HG02763 (cell line): Measurements from ENCODE around the gene SRGAP2B.
"Not testable (repeated sequence)": the region's sequence is repeated elsewhere in the genome, so short reads cannot be mapped to it uniquely, and the experiment has no call there.

Experiments
- ATAC-seq: cut with Tn5 transposase; IDR thresholded peaks from one replicate; pipeline ENCODE4 v1.9.1; 2021; ENCODE audit warnings: mild to moderate bottlenecking, moderate library complexity; ENCODE audit not compliant: unreplicated experiment

Gene SRGAP2B

DNA sequence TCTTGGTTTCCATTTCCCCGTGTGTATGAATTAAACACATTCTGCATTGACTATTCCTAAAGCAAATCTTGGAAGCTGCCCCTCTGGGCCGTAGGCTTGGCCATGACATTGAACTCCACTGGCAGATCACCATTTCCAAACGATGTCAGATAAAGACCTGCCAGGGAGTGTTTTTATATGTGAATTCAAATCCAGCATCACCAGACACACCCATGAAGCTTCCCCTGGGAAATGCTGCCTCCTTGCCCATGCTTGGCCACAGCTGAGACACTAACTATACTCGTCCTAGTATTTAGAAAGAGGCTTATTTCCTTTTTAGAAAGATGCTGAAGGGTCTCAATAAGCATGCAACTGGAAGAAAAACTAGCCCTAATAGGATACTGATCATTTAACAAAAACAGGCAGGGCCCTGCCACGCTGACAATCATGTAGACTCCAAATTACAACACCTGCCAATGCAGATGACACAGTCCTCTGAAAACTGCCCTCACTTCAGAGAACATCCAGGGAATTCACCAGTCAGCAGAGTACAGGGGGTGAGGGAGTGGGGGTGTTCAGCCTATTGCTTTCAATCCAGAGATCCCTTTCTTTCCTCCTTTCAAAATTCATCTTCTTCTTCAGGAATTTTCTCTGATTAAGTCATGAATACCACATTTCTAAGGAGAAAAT, 94.9 kb downstream of the SRGAP2B start:
- not testable (repeated sequence) for ATAC-seq

DNA sequence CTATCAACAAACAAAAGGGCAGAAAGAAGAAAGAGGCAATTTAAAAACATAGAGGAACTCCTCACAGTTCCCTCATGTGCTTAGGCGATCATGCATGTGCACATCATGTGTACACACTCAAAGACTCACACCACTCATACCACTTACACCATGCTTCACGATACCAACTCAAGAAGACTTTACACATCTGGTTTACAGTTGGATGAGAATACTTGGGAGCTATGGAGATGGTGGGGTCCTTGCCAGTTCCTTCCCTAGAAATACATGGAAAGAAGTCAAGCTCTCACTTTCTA, 96.2 kb downstream of the SRGAP2B start:
- ATAC-seq: not testable (repeated sequence)

DNA sequence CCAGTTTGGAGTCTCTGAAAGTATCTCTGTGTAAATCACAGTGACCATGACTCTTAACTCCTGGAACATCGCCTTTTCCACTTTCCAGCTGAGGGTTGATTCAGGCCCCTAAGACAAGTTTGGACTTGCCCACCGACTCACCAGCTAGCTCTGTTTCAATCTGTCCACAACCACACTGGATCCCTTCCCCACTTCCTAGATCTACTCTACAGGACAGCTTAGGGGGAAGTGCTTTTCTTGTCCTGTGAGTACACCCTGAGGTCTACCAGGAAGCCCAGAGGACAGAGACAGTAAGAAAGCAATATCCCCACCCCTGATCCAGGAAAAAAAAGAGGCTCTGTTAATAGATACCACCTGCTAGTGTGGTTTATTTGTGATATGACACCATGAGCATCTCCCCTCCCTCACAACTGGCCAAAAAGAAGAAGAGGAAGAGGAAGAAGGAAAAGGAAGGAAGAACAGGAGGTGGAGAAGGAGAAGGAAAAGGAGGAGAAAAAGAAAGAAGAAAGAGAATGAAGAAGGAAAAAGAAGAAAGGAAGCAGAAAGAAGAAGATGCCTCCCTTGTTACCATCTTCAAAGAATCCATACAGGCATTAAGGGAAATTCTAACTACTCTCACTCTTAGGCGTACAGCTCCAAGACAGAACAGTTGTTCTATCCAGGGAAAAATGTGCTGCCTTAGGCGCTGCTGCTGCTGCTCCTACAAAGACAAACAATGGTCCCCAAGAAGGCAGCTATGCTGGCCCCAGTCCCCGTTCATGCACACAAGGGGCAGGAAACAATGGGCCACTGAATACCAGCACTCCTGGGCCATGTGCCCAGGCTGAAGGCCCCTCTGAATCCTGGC, 96.8 kb downstream of the SRGAP2B start:
- not testable (repeated sequence) for ATAC-seq

DNA sequence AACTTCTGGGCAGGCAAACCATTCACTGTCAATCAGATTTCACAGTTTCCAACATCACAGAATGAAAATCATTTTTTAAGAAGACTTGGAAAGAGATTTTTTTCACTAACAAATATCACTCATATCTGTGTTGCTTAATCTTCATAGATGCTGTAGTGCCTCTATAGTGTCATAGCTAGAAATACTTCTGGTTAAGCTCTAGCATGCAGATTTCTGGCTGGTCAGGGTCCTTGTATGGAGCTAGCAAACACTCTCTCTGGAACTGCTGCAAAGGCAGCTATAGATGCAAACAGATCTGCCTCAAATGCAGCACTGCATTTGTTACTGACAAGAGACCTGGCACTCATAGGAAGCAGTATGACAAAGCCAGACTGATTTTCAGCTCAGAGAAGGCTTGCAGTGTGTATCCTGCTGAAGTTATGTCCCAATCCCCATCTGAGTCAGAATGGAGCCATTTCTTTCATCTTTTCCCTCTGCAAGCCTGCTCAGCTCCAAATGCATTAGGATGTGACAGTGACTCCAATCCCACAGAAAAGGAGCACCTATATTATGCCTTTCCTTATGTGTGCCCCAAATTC, 99.2 kb downstream of the SRGAP2B start:
- ATAC-seq: not testable (repeated sequence)

DNA sequence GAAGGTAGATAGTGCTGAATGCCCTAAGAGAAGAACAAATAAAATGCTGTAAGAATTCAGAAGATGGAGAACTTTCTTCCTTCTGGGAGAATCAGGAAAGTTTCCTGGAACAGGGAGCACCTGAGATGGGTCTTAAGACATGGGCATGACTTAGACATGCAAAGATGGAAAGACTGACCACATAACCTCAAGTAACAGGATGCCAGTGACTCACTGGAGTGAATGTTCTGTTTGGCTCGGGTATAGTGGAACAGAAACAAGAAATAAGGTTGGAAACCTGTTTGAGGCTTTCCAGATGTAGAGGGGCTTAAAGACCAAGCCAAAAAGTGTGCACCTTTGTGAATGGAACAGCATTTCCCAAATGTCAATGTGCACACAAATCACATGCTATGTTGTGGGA, 102.2 kb downstream of the SRGAP2B start:
- not testable (repeated sequence) for ATAC-seq

DNA sequence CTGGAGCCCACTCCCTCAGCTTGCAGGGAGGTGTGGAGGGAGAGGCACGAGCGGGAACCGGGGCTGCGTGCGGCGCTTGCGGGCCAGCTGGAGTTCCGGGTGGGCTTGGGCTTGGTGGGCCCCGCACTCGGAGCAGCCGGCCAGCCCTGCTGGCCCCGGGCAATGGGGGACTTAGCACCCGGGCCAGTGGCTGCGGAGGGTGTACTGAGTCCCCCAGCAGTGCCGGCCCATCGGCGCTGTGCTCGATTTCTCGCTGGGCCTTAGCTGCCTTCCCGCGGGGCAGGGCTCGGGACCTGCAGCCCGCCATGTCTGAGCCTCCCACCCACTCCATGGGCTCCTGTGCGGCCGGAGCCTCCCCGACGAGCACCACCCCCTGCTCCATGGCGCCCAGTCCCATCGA, 104.5 kb downstream of the SRGAP2B start:
- ATAC-seq: not testable (repeated sequence)

DNA sequence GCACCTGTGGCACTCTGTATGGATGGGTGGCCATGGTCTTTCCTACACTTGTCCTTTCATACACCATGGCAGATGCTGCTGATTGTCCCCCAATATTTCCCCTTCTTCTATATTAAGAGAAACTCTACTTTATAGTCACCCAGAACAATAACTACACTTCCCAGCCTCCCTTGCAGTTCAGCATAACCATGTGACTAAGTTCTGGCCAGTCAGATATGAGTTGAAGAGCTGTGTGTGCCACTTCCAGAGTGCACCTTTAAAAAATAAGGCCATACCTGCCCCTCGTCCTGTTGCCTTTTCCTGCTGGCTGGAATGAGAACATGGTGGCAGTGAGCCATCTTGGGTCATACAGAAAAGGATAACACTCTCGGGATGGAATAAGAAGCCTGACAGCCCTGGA, 108.0 kb downstream of the SRGAP2B start:
- not testable (repeated sequence) for ATAC-seq

DNA sequence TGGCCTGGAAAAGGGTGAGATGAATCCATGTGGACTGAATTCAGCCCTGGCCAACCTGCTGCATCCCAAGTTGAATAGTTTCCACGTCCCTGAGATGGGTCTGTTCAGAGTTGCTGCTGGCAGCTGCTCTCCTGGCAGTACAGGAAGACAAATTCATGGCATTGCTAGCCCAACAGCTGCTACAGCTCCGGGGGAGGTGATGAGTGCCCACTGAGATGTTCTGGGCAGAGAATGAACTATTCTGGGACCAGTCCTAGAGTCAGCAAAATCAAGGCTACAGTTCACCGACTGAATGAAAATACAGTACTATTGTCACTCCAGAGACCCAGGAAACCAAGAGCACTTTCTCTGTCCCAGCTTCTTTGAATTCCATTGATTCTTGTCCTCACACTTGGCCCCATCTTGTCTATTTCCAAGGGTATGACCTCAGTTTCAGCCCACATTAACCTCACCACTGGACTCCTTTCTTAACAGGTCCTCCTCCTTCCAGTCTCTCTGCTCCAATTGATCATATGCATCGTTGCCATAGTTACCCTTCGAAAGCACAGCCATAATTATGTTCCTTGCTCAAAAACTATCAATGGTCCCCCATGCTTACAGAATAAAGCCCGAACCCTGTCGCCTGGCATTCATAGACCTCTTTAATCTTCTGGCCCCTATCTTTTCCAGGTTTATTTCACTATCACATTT, 108.8 kb downstream of the SRGAP2B start:
- not testable (repeated sequence) for ATAC-seq

DNA sequence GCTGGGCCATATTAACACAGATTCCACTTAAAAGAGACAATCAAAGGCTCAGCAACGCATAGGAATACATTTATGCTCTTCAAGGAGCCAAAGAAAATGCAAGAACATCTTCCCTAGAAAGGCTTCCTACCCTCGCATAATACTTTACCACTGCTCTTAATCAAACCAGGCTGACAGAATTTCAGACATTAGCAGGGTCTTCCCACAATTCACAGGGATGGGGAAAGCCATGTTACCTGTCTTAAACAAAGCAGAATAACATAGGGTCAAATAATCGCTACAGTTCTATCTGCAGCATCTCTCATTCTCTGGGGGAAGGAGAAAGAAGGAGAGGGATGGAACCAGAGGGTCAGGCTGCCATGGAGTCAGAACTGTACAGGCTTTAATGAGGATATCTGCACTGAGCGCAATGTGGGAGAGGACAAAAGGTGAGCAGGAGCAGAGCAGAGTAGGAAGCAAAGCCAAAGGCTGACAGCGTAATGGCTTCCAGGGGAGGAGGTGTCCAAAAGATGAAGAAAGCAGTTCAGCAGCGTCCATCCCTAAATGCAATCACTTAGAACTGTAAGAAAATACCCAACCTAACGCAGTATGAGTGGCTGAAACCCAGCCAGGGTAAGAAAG, 109.5 kb downstream of the SRGAP2B start:
- ATAC-seq: not testable (repeated sequence)

DNA sequence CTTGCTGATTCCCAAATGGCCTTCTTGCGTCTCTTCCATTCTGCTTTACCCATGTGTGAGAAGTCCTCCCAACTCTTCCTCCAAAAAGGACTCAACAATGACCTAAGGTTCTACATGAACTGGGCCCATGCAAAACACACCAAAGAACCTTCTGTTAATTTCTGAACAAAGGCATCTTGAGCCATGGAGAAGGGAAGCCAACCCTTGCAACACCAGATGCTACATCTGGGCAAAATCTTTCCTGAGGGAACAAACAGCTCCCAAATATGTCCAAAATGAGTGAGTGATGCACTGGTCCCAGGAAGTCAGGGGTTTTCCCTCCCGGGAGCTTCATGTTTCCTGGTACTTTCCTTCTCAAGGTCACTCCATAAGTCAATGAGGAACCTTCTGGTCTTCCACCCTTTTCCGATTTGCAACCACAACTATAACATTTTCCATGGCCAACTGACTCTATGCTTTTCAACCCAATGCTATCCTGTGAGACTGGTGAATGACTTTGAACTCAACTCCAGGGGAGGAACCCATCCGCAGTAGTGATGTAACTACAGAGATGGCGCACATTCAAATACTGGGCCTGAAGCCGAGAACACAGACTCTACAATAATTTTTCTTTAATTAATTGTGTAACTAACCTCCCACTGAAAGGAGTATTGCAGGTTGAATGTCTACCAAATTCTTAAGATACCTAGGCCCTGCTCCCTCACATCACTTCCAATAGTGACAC, 112.2 kb downstream of the SRGAP2B start:
- not testable (repeated sequence) for ATAC-seq

DNA sequence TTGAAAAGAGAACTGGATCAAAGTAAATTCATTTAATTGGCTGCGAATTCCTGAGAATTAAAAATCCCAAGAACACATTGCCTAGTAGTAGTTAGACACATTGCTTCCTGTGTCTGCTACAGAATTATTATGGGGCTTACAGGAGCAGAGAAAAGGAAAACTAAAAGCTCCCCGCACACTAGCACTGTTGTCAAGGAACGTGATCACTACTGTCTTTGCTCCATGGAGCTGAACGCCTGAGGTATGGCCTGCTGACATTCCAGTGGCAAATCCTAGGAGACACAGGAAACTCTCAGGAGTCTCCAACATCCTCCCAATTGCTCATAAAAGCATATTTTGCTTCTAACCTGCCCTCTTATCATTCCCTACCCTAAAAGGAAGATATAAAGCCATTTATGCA, 114.0 kb downstream of the SRGAP2B start:
- ATAC-seq: not testable (repeated sequence)

DNA sequence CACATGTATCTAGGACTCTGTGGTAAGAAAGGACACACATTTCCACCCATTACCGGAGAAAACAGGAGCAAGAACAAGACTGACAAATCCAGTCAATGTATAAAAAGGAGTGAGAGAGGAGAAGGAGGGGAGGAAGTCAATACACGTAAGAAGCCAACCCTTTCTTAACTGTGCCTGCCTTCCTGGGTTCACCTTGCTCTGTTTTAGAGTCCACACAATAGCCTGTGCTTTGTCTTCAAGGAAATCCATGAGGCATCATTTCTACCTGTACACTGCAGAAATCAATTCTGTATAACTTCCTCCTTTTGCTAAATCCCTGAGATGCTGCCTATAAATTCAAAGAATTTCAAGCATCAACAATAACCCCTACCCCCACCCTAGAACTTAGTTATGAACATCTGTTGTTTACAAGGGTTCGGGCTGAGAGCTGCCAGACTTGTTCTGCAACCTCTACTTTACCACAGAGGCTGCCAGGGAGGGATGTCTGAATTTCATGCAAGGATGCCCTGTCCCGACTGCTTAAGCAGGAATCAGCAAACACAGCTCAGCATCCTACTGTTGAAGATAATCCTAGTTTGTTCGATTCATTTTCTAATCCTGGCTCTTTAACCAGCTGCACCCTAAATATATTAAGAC, 115.0 kb downstream of the SRGAP2B start:
- ATAC-seq: not testable (repeated sequence)

DNA sequence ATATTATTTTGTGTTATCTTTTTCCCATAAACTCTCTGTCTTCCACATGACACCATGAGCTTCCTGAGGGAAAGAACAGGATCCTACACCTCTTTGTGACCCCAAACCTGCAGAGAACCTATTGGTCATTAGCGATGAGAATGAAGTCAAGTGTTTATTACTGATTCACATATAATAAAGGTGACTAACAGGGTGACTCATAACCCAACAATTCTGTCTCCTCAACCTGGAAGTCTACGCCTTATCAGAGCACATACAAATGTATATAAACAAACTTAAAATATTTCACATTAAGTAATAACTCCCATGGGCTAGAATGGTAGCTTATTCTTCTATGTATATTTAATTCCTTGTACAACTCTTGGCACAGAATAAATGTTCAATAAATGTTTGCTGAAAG, 117.3 kb downstream of the SRGAP2B start:
- not testable (repeated sequence) for ATAC-seq

DNA sequence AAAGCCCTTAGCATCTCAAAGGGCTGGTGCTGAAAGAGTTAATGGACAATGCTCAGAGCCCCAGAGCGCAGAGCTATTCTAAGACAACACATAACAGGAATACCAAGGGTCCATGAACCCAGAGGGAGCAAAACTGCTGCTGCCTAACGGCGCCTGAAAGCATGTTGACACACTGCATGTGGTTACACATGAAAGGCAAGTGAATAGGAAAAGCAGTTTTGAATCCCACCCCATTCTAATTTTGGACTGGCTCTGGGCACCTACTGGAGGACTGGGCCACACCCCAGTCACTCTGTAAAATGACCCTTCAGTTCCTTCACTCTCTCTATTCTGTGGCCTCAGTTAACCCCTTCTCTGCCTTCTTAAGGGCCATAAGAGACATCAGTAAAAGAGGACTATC, 123.2 kb downstream of the SRGAP2B start:
- ATAC-seq: not testable (repeated sequence)

DNA sequence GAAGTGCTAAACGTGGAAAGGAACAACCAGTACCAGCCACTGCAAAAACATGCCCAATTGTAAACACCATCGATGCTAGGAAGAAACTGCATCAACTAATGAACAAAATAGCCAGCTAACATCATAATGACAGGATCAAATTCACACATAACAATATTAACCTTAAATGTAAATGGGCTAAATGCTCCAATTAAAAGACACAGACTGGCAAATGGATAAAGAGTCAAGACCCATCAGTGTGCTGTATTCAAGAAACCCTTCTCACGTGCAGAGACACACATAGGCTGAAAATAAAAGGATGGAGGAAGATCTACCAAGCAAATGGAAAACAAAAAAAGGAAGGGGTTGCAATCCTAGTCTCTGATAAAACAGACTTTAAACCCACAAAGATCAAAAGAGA, 128.6 kb downstream of the SRGAP2B start:
- not testable (repeated sequence) for ATAC-seq

DNA sequence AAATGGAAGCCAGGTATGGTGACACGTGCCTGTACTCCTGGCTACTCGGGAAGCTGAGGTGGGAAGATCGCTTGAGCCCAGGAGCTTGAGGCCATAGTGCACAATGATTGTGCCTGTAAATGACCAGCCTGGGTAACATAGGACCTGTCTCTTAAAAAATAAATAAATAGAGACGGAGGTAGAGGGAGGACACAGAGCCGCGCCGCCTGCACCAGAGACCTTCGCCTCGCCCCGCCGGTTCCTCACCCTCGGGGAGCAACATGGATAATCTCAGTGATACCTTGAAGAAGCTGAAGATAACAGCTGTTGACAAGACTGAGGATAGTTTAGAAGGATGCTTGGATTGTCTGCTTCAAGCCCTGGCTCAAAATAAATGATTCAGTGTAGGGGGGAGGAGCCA, 130.4 kb downstream of the SRGAP2B start:
- not testable (repeated sequence) for ATAC-seq

DNA sequence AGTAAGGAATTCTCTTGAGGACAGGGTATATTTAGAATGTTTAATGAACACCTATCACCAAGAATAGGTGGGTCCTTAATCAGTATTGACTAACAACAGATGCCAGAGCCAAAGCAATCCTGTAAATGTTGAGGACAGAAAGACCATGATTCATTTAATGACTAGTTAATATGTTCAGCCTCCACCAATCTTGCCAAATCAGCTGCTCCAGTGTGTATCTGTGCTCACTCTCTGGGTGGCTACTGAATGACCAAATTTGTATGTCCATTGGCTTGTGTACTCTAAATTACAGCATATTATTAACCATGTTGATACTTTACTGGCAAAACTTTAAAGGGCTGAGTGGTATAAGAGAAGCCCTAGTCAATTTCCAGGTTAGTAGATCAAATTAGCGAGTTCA, 130.9 kb downstream of the SRGAP2B start:
- not testable (repeated sequence) for ATAC-seq

DNA sequence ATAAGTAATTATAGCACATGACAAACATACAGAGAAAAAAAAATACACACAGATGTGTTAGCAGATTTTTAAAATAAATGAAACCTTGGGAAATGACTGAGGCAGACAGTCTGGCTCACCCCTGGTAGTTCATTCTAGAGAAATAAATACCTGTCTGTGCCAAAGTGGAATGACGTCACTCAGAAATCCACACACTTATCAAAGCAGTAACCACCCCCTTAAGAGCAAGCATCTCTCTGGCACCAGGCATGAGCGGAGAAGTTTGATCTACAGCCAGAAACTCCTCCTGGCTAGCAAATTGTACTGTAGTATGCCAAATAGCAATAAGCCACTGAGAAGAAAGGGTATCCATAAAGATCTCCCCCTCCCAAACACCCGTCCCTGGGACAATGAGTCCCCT, 131.6 kb downstream of the SRGAP2B start:
- not testable (repeated sequence) for ATAC-seq
